ENCODE measurements around the gene TSPAN1.
A peak's percentile ranks its signal among the peaks of the same experiment; 100 is the strongest.

The TSPAN1 gene

DNA sequence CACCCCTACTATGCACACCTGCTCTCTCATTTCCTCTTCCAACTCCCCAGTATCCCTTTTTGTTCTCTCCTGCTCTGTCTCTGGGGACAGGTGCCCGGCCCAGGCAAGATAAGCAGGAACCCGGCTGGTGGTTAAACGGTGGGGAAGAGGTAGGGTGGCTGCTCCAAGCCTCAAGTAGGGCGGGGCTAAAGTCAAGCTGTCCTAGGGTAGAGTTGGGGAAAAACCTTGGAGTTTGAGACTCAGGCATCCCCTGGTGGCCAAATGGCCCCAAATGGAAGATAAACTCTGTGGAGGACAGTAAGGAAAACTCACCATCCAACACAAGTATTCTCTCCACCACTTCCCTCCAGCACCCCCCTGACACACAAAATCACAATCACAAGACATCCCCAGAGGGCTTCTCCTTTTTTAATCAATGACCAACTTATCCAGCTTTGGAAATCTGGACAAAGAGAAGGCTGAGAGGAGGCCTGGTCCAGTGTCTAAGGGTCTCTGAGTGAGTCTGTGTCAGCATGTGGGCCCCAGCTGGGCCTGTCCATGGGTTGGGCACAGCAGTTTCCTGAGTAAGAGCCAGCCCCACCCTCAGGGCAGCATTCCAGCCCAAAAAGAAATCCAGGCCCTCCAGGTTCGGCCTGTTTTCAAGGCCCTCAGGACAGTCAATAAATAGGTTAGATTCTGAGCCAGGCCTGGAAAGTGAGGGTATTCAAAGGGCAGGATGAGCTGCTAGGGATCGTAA is 13.6 kb downstream of the TSPAN1 start:
- DNase-seq: no peak

DNA sequence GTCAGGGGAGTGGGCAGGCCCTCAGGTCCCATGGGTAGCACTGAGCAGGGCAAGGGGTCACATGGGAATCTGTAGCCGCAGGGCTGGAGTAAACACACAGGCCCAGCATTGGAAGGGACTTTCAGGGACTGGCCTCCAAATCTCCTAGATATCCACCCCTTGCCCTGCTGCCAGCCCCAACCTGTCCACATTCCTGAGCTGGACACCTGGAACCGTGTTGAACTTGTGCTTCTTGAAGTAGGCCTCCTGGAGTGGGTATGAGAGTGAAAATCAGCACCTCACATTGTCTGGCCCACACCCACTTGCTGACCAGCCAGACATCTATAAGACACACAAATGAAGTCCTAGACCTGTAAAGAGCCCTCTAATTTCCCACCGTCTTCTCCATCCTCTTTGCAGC is 15.7 kb downstream of the TSPAN1 start:
- no peak for DNase-seq

DNA sequence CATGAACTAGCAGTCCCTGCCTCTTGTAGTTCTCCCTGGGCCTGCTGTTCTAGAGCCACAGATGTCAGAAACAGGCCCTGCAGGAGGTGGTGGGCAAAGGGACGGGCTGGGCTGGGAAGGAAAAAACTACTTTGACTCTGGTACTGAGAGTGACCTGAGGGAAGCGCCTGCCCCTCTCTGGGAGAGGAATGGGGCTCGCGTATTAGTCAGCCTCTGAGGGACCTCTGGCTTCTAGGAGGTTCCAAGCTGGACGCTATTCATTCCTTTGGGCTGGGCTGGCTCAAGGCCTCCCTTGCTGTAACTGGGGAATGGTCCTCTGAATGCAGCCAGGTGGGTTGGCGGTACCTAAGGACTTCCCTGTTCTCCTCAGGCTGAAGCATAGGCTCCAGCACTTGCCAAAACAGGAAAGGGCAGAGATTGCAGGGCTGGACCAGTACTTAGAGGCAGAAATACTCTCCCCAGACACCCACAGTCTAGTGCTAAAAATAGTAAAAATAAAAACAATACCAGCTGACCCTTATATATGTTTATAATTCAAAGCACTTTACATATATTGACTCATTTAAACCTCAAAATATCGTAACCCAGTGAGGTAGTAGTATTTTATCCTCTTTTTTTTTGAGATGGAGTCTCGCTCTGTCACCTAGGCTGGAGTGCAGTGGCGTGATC is 16.3 kb downstream of the TSPAN1 start:
- DNase-seq: no peak

DNA sequence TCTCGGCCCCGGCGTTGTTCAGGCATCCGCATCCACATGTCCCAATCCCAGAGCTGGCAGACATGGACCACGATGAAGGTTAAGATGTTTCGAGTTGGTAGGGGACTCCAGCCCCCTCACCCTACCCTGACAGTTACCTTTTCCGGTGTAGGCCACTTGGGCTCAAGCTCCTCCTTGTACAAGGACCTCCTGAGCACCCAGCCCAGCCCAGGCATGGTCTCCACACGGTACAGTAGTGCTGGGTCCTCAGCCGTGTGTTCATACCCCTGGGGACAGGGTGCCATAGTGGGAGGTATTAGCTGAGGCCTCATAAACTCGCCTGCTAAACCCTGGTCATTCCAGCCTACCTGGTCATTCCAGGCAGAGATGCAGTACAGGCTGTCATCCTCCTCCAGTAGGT is 17.3 kb downstream of the TSPAN1 start:
- DNase-seq: no peak

DNA sequence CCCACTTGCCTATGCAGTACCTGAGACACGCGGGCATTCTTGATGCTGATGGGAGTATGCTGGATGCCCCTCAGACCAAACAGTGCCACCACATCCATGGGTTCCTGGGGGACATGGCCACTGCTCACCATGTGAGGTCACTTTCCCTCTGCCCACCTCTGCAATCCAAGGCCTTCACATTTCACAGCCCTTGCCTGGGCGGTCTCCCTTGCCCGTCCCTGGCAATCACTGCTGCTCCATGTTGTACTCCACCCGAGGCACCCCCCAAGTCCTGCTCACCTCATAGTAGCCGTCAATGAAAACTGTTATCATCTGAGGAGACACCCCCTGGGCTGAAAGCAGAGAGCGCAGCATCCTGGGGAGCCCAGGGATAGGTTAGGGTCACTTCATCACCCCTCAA is 18.4 kb downstream of the TSPAN1 start:
- no peak for DNase-seq

DNA sequence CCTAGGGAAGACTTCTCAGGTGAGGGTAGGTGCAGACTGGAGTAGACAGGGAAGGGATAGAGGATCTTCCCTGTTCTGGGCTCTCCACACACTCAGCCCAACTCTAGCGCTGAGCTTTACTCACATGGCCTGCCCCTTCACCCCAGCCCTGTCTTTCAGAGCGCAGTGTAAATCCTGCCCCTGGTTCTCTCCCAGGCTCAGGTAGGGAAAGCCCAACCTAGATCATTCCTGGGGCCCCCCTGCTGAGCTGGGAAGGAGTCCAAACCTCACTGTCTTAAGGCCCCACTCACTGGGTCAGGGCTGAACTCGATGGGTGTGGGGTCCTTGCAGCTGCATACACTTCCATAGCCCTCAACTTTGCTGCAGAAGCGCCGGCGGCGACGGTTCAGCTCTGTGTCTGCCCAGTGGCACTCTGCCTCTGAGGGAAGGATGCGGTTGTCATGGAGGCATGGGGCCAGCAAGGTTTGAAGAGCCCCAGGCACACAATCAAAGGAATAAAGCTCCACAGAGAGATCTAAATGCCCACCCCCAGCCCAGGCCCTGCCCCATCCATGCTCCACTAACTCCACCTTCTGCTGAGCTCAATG is 19.2 kb downstream of the TSPAN1 start:
- no peak for DNase-seq

DNA sequence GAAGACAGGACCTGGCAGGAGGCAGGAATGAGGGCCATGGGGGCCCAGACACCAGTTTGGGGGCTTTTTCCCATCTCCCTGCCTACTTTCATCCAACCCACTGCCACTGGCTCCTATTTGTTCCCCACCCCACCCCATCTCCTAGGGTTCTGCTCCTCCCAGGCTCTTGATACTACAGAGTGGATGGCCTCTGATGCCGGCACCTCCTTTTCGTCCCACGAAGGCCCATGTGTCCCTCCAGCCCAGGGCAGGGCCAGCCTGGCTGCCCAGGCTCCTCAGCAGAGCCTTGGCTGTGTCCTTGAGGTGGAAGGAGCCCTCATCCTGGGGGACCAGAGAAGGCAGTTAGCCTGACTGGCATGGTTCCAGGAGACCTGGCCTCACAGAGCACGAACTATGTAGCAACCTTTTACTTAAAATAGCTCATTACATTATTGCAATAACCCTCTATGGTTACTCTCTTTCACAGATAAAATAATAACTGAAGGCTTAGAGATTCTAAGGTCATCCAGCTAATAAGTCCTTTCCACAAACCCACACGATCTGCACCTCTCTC is 19.8 kb downstream of the TSPAN1 start:
- no peak for DNase-seq

DNA sequence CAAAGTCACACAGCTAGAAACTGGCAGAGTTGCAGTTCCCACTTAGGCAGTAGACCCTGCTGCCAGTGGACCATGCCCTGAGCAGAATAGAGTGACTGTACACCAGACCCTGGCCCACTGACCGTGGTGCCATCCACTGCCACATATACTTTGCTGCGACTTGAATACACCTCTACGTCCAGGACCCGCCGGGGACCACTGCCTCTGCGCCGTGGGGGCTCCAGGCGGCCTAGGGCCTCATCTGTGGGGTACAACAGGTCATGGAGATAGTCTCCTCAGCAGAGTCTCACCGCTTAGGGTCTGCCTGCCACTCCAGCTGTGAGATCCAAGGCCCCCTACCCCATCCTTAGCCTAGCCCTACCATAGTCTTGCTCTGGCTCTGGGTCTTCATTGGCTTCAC is 21.7 kb downstream of the TSPAN1 start:
- no peak for DNase-seq

DNA sequence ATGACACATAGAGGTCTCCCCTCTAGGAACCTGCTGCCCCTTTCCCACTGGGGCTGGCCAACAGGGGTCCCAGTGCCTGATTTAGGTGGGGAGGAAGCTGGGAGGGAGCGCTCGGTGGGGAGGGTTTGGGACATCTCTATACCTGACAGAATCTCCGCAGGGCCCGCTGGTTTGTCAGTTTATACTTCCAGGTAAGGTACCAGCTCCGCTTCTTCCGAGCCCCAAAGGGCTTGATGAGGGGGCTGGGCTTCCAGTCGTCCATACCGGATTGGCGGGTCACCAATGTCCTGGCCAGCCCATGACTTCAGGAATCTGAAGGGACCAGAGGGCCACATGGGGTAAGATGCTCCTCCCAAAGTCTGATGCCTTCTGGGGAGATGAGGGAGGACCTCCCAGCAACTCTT is 22.7 kb downstream of the TSPAN1 start:
- no peak for DNase-seq

DNA sequence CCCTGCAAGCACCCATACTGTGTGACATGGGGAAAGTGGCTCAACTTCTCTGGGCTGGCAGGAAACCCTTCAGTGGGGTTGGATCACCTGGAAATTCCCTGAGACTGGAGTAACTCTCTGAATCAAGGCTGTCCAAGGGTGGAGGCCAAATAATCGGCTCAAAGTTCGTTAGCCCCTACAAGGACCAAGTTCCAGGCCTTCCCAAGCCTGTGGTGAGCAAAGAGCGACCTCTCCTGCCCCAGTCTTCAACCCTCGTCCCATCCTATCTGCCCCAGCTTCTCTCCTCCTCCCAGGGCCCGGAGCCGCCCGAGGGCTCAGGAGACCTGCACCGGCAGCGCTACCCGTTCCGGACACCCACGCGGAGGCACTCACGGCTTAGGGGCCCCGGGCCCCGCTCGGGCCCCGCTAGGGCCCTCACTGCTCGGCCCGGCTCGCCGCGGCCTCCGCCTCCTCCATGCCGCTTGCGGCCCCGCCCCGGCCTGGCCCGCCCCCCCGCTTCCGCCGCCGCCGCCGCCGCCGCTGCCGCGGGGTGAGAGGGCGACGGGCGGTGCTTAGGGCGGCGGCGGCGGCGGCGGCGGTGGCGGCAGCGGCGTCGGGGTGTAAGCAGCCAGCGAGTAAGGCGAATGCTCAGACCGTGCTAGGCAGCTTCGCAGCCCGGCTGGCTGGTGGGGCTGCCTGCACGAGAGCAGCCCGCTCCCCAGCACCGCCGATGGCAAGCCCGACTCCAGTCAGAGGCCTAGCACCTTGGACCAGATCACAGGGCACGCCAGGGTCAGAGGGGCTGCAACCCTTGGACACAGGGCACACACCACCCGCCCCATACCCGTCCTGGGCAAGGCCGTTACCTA is 23.3 kb downstream of the TSPAN1 start, which contains the start of gene POMGNT1:
POMGNT1 (minus strand) TSS at position 471 of the 848 bp plus-strand sequence. CDS start 613 bp downstream, outside the sequence.
- peak; percentile 52 for DNase-seq

DNA sequence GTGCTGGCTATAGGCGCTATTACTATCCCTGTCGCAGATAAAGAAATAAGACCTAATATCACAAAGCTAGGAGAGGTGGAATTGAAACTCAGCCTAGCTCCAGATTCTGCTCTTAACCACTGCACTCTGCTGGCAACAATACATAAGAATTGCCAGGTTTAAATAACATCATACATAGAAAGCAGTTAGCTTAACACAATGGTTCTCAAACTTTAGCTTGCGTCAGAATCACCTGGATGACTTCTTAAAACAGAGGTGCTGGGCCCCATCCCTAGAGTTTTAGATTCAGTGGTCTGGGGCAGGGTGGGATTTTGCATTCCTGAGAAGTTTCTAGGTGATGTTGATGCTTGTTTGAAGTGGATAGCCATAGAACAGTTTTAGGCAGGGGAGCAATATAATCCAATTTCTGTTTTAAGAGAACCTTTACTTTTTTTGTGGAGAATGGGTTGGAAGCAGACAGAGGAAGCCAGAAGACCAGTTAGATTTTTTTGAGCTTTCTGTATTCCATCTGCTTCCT is 24.4 kb downstream of the TSPAN1 start:
- DNase-seq: no peak

DNA sequence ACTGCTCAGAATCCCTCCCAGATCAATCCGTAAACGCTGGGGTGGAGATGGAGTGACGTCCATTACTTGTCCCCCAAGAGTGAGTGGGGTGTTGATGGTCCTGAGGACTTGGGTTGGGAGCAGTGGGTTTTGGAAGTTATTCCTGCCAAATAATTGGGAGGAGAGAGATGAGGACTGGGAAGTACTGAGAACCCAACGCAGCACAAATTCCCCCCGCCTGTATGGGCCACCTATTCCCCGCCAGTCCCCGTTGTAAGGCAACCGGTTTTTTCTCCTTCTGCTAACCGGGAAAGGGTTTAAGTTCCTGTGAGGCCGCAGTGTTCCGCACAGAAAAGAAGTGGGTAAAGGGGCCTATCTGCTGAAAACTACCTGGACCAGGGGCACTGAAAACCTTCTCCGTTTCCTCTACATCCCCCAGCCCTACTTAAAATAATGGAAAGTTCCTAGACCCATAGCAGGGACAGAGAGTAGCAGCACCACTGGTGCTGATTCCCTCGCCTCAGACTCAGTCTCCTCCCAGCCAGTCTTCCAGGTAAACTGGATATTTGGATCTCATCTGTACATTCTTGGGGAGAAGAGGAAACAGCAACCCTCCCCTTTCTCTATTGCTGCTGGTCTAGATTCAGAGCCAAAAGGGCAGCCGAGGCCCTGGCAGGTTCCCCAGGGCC is 29.0 kb downstream of the TSPAN1 start:
- no peak for DNase-seq

DNA sequence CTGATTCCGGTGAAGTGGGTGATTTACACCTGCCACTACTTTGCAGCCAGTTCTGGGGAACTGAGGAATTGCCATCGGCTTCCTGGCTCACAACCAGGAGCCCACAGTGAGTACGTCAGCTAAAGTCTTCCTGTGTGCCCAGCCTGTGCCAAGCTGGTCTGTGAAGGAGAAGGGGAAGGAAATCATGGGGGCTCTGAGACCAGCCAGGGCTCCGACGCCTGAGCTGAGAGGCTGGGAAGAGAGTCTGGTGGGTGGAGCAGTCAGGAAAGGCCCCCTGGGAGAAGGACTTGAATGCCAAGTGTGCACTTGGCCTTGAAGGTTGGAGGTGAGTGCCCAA is 29.5 kb downstream of the TSPAN1 start:
- DNase-seq: no peak

DNA sequence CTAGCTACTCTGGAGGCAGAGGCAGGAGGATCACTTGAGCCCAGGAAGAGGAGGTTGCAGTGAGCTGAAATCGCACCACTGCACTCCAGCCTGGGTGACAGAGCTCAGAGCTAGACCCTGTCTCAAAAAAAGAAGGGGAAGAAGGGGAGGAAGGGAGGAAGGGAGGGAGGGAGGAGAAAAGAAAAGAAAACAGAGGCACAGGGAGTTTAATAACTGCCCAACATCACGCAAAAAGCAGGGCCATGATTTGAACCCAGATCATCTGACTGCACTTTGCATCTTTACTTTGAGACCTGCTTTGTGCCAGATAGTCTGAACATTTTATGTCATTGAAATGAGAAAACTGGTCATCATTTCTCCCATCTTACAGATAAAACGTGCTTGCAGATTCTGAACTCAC is 30.3 kb downstream of the TSPAN1 start:
- DNase-seq: no peak

DNA sequence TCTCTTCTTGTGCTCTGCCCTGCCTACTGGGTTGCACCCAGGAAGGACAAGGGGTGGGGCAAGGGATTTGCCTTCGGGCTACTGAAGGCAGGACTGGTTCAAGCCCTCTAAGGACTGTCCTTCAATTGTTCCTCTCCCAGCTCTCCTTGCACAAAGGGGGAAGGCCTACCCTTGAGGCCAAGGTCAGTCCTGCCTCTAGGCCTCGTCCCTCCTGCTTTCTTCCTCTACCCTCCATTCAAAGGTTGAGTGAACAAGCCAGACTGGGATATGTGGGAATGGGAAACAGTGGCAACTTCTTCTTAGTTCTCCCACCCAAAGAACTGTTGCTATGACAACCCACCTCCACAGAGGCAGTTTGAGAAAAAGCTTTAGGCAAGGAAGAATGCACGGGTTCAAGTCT is 30.9 kb downstream of the TSPAN1 start:
- DNase-seq: no peak

DNA sequence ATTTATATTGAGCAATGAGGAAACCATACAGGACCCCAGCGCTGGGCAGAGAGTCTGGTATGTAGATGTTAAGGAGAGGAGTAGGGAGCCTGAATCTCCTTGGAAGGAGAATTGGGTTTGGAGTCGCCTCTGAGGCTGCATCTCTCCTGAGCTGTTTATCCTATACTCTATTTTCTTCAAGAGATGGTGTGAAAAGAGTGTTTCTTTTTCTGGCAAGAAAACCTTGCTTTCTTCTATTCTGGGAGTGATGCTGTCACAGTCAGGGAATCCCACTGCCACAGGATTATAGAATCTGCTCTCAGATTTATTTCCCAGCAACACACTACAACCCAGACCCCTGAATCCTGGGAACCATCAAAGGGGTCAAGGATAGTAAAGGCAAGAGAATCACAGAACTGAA is 31.5 kb downstream of the TSPAN1 start:
- no peak for DNase-seq

DNA sequence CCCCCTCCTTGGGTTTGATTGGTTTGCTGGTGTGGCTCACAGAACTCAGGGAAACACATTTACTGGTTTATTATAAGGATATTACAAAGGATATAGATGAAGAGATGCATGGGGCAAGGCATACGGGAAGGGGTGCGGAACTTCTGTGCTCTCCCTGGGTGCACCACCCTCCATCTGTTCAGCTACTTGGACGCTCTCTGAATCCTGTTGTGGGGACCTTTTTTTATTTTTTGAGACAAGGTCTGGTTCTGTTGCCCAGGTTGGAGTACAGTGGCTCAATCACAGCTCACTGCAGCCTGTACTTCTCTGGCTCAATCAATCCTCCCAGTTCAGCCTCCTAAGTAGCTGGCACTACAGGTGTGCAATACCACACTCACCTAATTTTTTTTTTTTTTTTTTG is 35.7 kb downstream of the TSPAN1 start:
- no peak for DNase-seq

DNA sequence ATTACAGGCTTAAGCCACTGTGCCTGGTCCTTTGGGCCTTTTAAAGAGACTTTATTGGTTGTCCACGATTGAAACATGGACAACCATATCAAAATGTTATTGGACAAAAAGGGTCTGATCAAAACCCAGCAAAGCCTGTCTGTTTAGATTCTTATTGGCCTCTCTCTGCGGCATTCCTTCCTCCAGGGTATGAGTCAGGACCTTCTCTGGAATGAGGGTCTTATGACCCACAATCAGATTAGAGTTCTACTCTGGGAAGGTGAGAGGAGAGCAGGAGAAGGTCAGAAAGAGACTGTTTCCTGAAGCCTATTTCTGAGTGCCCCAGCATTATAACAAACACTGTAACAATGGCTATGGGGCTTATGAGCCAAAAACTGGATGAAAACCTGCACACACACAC is 36.2 kb downstream of the TSPAN1 start:
- DNase-seq: no peak

DNA sequence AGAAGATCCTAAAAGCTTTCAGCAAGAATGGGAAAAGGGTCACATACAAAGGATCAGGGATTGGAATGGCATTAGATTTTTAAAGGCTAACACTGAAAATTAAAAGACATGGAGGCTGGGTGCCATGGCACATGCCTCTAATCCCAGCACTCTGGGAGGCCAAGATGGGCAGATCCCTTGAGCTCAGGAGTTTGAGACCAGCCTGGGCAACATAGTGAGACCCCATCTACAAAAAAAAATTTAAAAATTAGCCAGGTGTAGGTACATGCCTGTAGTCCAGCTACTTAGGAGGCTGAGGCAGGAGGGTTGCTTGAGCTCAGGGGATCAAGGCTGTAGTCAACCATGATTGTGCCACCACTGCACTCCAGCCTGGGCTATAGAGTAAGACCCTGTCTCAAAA is 40.6 kb downstream of the TSPAN1 start:
- DNase-seq: no peak

DNA sequence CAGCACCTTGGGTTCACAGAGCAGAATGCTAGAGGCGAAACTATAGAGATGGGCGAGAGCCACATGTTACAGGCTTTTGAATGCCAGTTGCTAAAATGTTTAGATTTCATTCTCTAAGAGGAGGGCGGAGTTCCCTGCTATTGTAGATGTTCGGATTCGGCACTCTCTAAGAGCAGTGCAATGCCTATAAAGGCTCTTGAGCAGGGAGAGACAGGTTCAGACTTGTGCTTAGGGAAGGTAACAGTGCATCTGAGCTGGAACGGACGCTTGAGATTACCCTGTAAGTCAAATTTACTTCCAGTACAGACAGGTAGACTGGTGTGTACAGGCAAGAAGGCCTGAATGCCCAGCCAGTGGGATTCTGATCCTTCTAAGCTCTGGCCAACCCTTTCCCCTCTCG is 43.6 kb downstream of the TSPAN1 start:
- peak; percentile 12 for DNase-seq

DNA sequence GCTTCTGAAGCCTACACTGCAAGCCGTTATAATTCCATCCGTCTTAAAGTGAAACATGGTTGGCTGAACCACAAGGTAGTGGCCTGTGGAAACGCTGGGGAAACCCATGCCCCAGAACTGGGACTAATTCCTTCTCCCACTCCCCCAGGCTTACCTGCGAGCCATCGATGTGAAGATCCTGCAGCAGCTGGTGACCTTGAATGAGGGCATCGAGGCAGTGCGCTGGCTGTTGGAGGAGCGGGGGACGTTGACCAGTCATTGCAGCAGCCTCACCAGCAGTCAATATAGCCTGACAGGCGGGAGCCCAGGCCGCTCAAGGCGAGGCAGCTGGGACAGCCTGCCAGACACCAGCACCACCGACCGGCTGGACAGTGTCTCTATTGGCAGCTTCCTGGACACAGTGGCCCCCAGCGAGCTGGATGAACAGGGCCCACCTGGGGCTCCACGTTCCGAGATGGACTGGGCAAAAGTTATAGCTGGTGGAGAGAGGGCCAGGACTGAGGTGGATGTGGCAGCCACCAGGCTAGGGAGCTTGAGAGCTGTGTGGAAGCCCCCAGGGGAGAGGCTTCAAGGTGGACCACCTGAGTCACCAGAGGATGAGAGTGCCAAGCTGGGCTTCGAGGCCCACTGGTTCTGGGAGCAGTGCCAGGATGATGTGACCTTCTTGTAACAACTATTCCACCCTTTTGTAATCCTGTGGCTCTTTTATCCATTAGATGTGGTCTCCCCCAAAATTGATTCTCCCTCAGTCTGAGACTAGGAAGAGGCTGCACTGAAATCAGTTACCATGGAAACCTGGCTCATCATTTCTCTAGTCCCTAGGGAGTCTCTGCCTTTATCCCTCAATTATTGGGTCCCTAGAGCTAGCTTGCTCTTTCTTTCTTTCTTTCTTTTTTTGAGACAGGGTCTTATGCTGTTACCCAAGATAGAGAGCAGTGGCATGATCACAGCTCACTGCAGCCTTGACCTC is 44.9 kb downstream of the TSPAN1 start:
- no peak for DNase-seq
